HepG2 (cell line): ENCODE measurements around the gene CADM4. TPM values are rescaled to one million over a fixed set of nuclear protein-coding genes. Genes with fewer than 3 reads are reported as not detected.

Experiments used
- ADNP ChIP-seq: sonication (generic); formaldehyde crosslinking; IDR thresholded peaks from 2 replicates; pipeline ENCODE4 v1.4.0; 2020; ENCODE audit warnings: missing genetic modification reagents
- BCL6 ChIP-seq: IDR thresholded peaks from 2 replicates; pipeline ENCODE4 v1.6.1; 2016; ENCODE audit warnings: missing genetic modification reagents, missing compliant biosample characterization
- GATAD1 ChIP-seq: IDR thresholded peaks from 2 replicates; pipeline ENCODE4 v1.6.1; 2016; ENCODE audit warnings: missing genetic modification reagents, missing compliant biosample characterization
- XRCC5 ChIP-seq: fragments of 200-400 bp; formaldehyde crosslinking; optimal IDR thresholded peaks from 2 replicates; pipeline ENCODE3; 2017; ENCODE audit warnings: mild to moderate bottlenecking, low read length
- ZEB1 ChIP-seq: IDR thresholded peaks from 2 replicates; pipeline ENCODE4 v1.6.1; 2012; ENCODE audit warnings: mild to moderate bottlenecking, low read depth, inconsistent platforms; ENCODE audit not compliant: insufficient replicate concordance
- ZNF335 ChIP-seq: sonication (generic); formaldehyde crosslinking; IDR thresholded peaks from 2 replicates; pipeline ENCODE4 v1.4.0; 2020; ENCODE audit warnings: missing genetic modification reagents
- ZNF33B ChIP-seq: sonication (generic); formaldehyde crosslinking; IDR thresholded peaks from 2 replicates; pipeline ENCODE4 v1.5.1; 2020; ENCODE audit warnings: mild to moderate bottlenecking, missing genetic modification reagents
- ZNF407 ChIP-seq: sonication (generic); formaldehyde crosslinking; IDR thresholded peaks from one replicate; pipeline ENCODE4 v1.5.1; 2020; ENCODE audit warnings: mild to moderate bottlenecking, missing genetic modification reagents; ENCODE audit errors: not compliant biosample characterization
- polyA plus RNA-seq, 8 experiments: library from polyadenylated mRNA; depleted of rRNA in 3 of 8; stranded (reverse) in 7 of 8; unstranded in 1 of 8; fragments of >200 nt; fragmentation: Illumina TruSeq in 4 of 8; extraction: Trizol in 4 of 8; gene quantifications; 2 replicates each; pipeline versions ENCODE4 v1.2.1 to v1.2.3, GENCODE V29; 2011 to 2016; ENCODE audit warnings: low read depth in 4 of 8, missing spikeins in 1 of 8, mixed read lengths in 1 of 8; ENCODE audit not compliant: insufficient read depth in 1 of 8
- total RNA-seq, 5 experiments: library from RNA; depleted of rRNA; stranded (reverse); fragments of >200 nt; fragmentation: Illumina TruSeq; extraction: Trizol; gene quantifications; 2 replicates each; pipeline ENCODE4 v1.2.3, GENCODE V29; 2016; ENCODE audit warnings: low read depth in 1 of 5

CADM4 gene
- total and polyA plus RNA-seq, 2 of the 13 experiments (the other 11 are each of a cell fraction or from before 2014, with no cell fraction given), result 8.5 to 16.0 TPM

- TF ChIP-seq ZNF407 (no peak), ZNF335 (CRISPR knock-in tag) (no peak), XRCC5 (no peak), BCL6 (CRISPR knock-in tag) (no peak), ZNF33B (no peak), ZEB1 (no peak), GATAD1 (no peak), ADNP (CRISPR knock-in tag) (no peak)
Observed at GRCh38 chr19:43644181-43644580, 4.5 kb upstream of the CADM4 start (continued).
